Measurements from ENCODE around the gene RASAL1. TPM values are rescaled to one million over a fixed set of nuclear protein-coding genes. Genes with fewer than 3 reads are reported as not detected.

Gene RASAL1
- total RNA-seq, 1 experiment from 2014 or later, result 16.0 TPM

DNA sequence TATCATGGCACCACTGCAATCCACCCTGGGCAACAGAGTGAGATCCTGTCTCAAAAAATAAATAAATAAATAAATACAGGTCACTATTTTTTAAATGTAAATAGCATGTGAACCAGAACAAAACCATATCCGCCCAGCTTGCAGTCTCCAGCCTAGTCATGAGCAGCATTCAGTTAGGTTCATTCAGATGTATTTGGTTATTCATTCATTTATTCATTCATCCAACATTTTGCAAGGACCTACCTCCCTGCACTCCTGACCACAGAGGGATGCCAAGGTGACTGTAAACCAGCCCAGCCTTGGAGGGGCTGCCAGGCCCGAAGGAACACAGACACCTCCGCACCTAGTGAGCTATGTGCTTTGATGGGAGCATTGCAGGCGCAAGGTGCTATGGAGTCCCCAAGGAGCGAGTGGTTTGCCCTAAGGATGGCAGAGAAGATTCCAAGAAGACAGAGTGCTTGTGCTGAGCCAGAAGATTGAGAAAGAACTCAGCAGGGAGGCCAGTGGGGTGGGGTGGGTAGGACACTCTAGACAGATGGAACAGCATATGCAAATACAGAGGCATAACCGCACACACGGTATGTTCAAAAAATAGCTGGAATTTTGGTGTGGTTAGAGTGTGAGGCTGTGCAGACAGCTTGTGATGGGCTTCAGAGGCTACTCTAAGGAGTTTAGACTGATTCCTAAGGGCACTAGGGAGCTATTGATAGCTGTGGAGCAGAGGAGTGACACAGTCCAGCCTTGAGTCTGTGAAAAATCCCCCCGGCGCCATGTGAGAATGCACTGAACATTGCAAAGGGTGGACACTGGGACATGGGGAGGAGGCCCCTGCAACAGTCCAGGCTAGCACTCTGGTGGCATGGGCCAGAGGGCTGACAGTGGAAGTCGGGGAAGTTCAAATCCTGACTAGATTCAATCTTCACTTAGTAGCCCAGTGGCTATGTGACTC is 67.3 kb downstream of the RASAL1 start:
- H3K4me3 ChIP-seq (replicated peaks in 1 of 2; ENCODE audit: low read depth in 1 of 2, low read length in 2 of 2), result no peak overlapping the region
- POLR2A ChIA-PET, result no interaction called here
- RAD21 ChIA-PET (ENCODE audit: low non-redundant PET in 1 of 2, low total read pairs in 2 of 2, uncharacterized antibody in 2 of 2, unreplicated experiment in 2 of 2), result no interaction called here
- intact Hi-C loops (cut with micrococcal nuclease), result no loop called here
- H4K20me1 ChIP-seq (ENCODE audit: insufficient read depth), result no peaks in the 10 kb centered on the region
- no peak overlapping the region for H2AFZ ChIP-seq (ENCODE audit: low read depth, low read length, poor library complexity, severe bottlenecking)
- H3K36me3 ChIP-seq (ENCODE audit: control insufficient read depth in 1 of 2, insufficient read depth in 2 of 2, low read length in 2 of 2), result no peaks in the 10 kb centered on the region
- BruUV-seq (replicated peaks), result no TSS peak
- H3K79me2 ChIP-seq (ENCODE audit: insufficient read depth, low read length), result no peaks in the 10 kb centered on the region
- no peak overlapping the region for H3K4me2 ChIP-seq (ENCODE audit: low read length)
- CTCF ChIA-PET, result no interaction called here
- H3K9me3 ChIP-seq (ENCODE audit: control insufficient read depth in 1 of 2, insufficient read depth in 1 of 2, low read depth in 1 of 2, low read length in 2 of 2), result no peaks in the 10 kb centered on the region
- ATAC-seq (no peak), DNase-seq (ENCODE audit: low read depth, low spot score) (no peak)
- no peaks in the 10 kb centered on the region for H3K27me3 ChIP-seq (ENCODE audit: insufficient read depth, low read length)
- no peak overlapping the region for H3K9ac ChIP-seq (ENCODE audit: low read length)
- no peak overlapping the region for H3K27ac ChIP-seq (ENCODE audit: low read depth, low read length)
- no peaks in the 10 kb centered on the region for H3K9me2 ChIP-seq (ENCODE audit: insufficient read depth)
- TF ChIP-seq, protein P1, sequence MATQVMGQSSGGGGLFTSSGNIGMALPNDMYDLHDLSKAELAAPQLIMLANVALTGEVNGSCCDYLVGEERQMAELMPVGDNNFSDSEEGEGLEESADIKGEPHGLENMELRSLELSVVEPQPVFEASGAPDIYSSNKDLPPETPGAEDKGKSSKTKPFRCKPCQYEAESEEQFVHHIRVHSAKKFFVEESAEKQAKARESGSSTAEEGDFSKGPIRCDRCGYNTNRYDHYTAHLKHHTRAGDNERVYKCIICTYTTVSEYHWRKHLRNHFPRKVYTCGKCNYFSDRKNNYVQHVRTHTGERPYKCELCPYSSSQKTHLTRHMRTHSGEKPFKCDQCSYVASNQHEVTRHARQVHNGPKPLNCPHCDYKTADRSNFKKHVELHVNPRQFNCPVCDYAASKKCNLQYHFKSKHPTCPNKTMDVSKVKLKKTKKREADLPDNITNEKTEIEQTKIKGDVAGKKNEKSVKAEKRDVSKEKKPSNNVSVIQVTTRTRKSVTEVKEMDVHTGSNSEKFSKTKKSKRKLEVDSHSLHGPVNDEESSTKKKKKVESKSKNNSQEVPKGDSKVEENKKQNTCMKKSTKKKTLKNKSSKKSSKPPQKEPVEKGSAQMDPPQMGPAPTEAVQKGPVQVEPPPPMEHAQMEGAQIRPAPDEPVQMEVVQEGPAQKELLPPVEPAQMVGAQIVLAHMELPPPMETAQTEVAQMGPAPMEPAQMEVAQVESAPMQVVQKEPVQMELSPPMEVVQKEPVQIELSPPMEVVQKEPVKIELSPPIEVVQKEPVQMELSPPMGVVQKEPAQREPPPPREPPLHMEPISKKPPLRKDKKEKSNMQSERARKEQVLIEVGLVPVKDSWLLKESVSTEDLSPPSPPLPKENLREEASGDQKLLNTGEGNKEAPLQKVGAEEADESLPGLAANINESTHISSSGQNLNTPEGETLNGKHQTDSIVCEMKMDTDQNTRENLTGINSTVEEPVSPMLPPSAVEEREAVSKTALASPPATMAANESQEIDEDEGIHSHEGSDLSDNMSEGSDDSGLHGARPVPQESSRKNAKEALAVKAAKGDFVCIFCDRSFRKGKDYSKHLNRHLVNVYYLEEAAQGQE (IDR thresholded peaks at IDR 0.05; ENCODE audit: low read depth), result no peak
- TF ChIP-seq, protein P2, sequence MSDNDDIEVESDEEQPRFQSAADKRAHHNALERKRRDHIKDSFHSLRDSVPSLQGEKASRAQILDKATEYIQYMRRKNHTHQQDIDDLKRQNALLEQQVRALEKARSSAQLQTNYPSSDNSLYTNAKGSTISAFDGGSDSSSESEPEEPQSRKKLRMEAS (IDR thresholded peaks at IDR 0.05), result no peak
- TF ChIP-seq CEBPB (IDR thresholded peaks at IDR 0.05; ENCODE audit: low read depth), result no peak
- no peak for TF ChIP-seq SIN3A (IDR thresholded peaks at IDR 0.05; ENCODE audit: low read depth)
- TF ChIP-seq, protein P3, sequence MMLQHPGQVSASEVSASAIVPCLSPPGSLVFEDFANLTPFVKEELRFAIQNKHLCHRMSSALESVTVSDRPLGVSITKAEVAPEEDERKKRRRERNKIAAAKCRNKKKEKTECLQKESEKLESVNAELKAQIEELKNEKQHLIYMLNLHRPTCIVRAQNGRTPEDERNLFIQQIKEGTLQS (IDR thresholded peaks at IDR 0.05), result no peak
- TF ChIP-seq CBX3 (IDR thresholded peaks at IDR 0.05; ENCODE audit: low read depth), result no peak
- no peak for TF ChIP-seq POLR2A (IDR thresholded peaks at IDR 0.05; ENCODE audit: borderline replicate concordance, extremely low read depth, insufficient read depth, insufficient read length)
- H3K4me1 ChIP-seq (ENCODE audit: control insufficient read depth in 1 of 2, insufficient read depth in 2 of 2, low read length in 2 of 2), result no peaks in the 10 kb centered on the region
